K562 (cell line): ENCODE data around the gene SLAIN2. TPM values are rescaled to one million over a fixed set of nuclear protein-coding genes. Genes with fewer than 3 reads are reported as not detected.

Experiments
- ATAC-seq: fragments of 200-7000 bp; cut with Tn5 transposase; 3 replicates; pipeline ENCODE4 v1.9.1; 2020; ENCODE audit warnings: moderate library complexity
- BruUV-seq: library from RNA; stranded (reverse); fragments of 400-500 nt; replicated peaks from 2 replicates; lab custom pipeline; 2021; lab: Mats Ljungman, UMichigan
- CTCF ChIA-PET: fragments of 300-600 bp; formaldehyde crosslinking; extraction: SDS; loops from one replicate; lab custom pipeline; 2021; ENCODE audit warnings: low intra/inter-chr PET ratio; lab: Yijun Ruan, JAX
- POLR2A ChIA-PET: fragments of 300-600, 350-650 bp; sonication (Branson Sonifier 250); formaldehyde crosslinking; extraction: SDS; loops from one replicate; lab custom pipeline; 2021; ENCODE audit warnings: antibody characterized with exemption, inconsistent platforms; lab: Yijun Ruan, JAX
- DNase-seq, 4 experiments: peaks; one replicate each; pipeline versions ENCODE4 v3.0.0 to v3.0.0-alpha.2; 2011 to 2018; ENCODE audit warnings: low spot score in 3 of 4, mixed read lengths in 3 of 4; ENCODE audit errors: extremely low read depth in 1 of 4
- FAIRE-seq: peaks from 2 replicates; lab custom pipeline; 2011; peaks lifted over from hg19 to GRCh38; lab: Jason Lieb, UNC
- H2AFZ ChIP-seq: 2 replicates; pipeline ENCODE4 v1.6.0; 2011; ENCODE audit warnings: low read depth, low read length, control low read depth, inconsistent platforms
- H3K27ac ChIP-seq: fragments of 200-600 bp; 3 replicates; pipeline ENCODE4 v1.8.0; 2011; ENCODE audit warnings: low read depth, mild to moderate bottlenecking, control low read depth, inconsistent platforms, low read length, moderate library complexity, mixed read lengths; ENCODE audit errors: extremely low read depth
- H3K27me3 ChIP-seq, 2 experiments: fragments of 300-600 bp in 1 of 2; 2 replicates in 1 of 2; 3 replicates in 1 of 2; pipeline versions ENCODE4 v1.6.0 to v1.8.0; 2011; ENCODE audit warnings: inconsistent platforms in 2 of 2, low read length in 2 of 2, mild to moderate bottlenecking in 1 of 2, mixed read lengths in 1 of 2, moderate library complexity in 1 of 2; ENCODE audit not compliant: control insufficient read depth in 2 of 2, insufficient read depth in 2 of 2
- H3K36me3 ChIP-seq: fragments of 300-600 bp; 3 replicates; pipeline ENCODE4 v1.8.0; 2011; ENCODE audit warnings: mild to moderate bottlenecking, low read length, inconsistent platforms; ENCODE audit not compliant: control insufficient read depth, insufficient read depth
- H3K4me1 ChIP-seq, 2 experiments: fragments of 200-600 bp in 1 of 2; replicated peaks in 1 of 2; 2 replicates in 1 of 2; 3 replicates in 1 of 2; pipeline versions ENCODE4 v1.5.1 to v1.8.0; 2011; ENCODE audit warnings: inconsistent platforms in 2 of 2, low read length in 2 of 2, mild to moderate bottlenecking in 1 of 2, mixed read lengths in 1 of 2, moderate library complexity in 1 of 2; ENCODE audit not compliant: control insufficient read depth in 2 of 2, insufficient read depth in 2 of 2
- H3K4me2 ChIP-seq: 2 replicates; pipeline ENCODE4 v1.6.1; 2011; ENCODE audit warnings: low read length, control low read depth, inconsistent platforms, mixed read lengths; ENCODE audit not compliant: insufficient read depth
- H3K4me3 ChIP-seq: fragments of 200-600 bp; sonication (generic), shearing (Covaris generic); 2 replicates; pipeline ENCODE4 v1.5.1; 2016; ENCODE audit warnings: control low read depth, inconsistent platforms
- H3K79me2 ChIP-seq: fragments of 200-600 bp; 3 replicates; pipeline ENCODE4 v1.8.0; 2011; ENCODE audit warnings: low read length, inconsistent platforms; ENCODE audit not compliant: control insufficient read depth, insufficient read depth
- H3K9ac ChIP-seq, 2 experiments: 2 replicates each; pipeline versions ENCODE4 v1.6.0 to v1.6.1; 2011; ENCODE audit warnings: low read depth in 2 of 2, low read length in 2 of 2, control low read depth in 1 of 2, inconsistent platforms in 1 of 2, mild to moderate bottlenecking in 1 of 2, mixed read lengths in 1 of 2; ENCODE audit not compliant: insufficient read depth in 1 of 2
- H3K9me1 ChIP-seq: one replicate; pipeline ENCODE4 v1.6.0; 2011; ENCODE audit warnings: inconsistent platforms, mild to moderate bottlenecking, low read length, moderate library complexity; ENCODE audit not compliant: control insufficient read depth, insufficient read depth
- H3K9me3 ChIP-seq: replicated peaks from 2 replicates; pipeline ENCODE4 v1.5.1; 2011; ENCODE audit warnings: low read depth, low read length, inconsistent platforms; ENCODE audit not compliant: control insufficient read depth, insufficient read depth
- H4K20me1 ChIP-seq: replicated peaks from 2 replicates; pipeline ENCODE4 v1.6.1; 2011; ENCODE audit warnings: low read length, inconsistent platforms, mixed read lengths; ENCODE audit not compliant: control insufficient read depth, insufficient read depth
- ETV6 ChIP-seq, 3 experiments: fragments of 150-350 bp in 1 of 3; sonication (generic) in 1 of 3; formaldehyde crosslinking in 1 of 3; IDR thresholded peaks; 2 replicates each; pipeline versions ENCODE4 v1.6.1 to v1.8.0; 2014 to 2022; ENCODE audit warnings: borderline replicate concordance in 2 of 3, low read depth in 2 of 3, antibody characterized with exemption in 1 of 3, low read length in 1 of 3, mild to moderate bottlenecking in 1 of 3, missing genetic modification reagents in 1 of 3
- MXI1 ChIP-seq: IDR thresholded peaks from 2 replicates; pipeline ENCODE4 v1.6.1; 2011; ENCODE audit warnings: low read depth, mild to moderate bottlenecking, improper control_type of control experiment, low read length
- NCOA4 ChIP-seq: fragments of 450-650 bp; IDR thresholded peaks from 2 replicates; pipeline ENCODE4 v1.6.1; 2018; ENCODE audit warnings: mild to moderate bottlenecking; ENCODE audit not compliant: partially characterized antibody
- POLR3G ChIP-seq: IDR thresholded peaks from 2 replicates; pipeline ENCODE4 v1.6.1; 2011; ENCODE audit not compliant: insufficient read length, insufficient replicate concordance; ENCODE audit errors: extremely low read depth
- TCFL5 ChIP-seq: fragments of 250-450 bp; sonication (Bioruptor Pico); conservative IDR thresholded peaks from 2 replicates; pipeline ENCODE4 v1.6.1; 2021; ENCODE audit warnings: mild to moderate bottlenecking, moderate library complexity, matching md5 sums
- WGBS: fragments of 100-300 bp; shearing (Covaris generic); methylation state at CpG from one replicate; pipeline ENCODE4 v1.1.6; 2016; ENCODE audit warnings: low coverage, mixed read lengths; ENCODE audit not compliant: insufficient coverage; ENCODE audit errors: missing lambda C conversion rate; 5-methylcytosine and 5-hydroxymethylcytosine counted together
- in situ Hi-C: fragments of 300-500 bp; cut with MboI; formaldehyde crosslinking; loops from 4 replicates; pipeline ENCODE4 v1.15.0; 2018; ENCODE audit warnings: inconsistent platforms, mixed read lengths
- intact Hi-C: fragments of 100-400 bp; cut with micrococcal nuclease; formaldehyde crosslinking; loops from 2 replicates; pipeline ENCODE4 v1.14.2; 2022
- polyA plus RNA-seq, 8 experiments: library from polyadenylated mRNA; depleted of rRNA in 4 of 8; stranded (reverse) in 5 of 8; unstranded in 3 of 8; fragments of >200 nt; fragmentation: Nextera tagmentation in 2 of 8; fragmentation: Illumina TruSeq in 1 of 8; extraction: Ambion mirVana in 2 of 8; extraction: Trizol in 1 of 8; gene quantifications; 2 replicates each; pipeline versions ENCODE4 v1.2.1 to v1.2.3, GENCODE V29; 2011 to 2014; ENCODE audit warnings: inconsistent platforms in 1 of 8, missing spikeins in 1 of 8
- total RNA-seq, 7 experiments: library from RNA; depleted of rRNA in 6 of 7; stranded (reverse); fragments of >200 nt in 6 of 7; fragmentation: Illumina TruSeq in 2 of 7; extraction: Trizol in 2 of 7; gene quantifications; 2 replicates each; pipeline versions ENCODE4 v1.2.1 to v1.2.3, GENCODE V29; 2011 to 2021; ENCODE audit warnings: low replicate concordance in 1 of 7
- TF ChIP-seq, protein P1 (sequence below): IDR thresholded peaks from 3 replicates; pipeline ENCODE4 v1.6.1; 2011; ENCODE audit warnings: borderline replicate concordance, mild to moderate bottlenecking, moderate library complexity; ENCODE audit not compliant: insufficient read length; ENCODE audit errors: extremely low read depth

The SLAIN2 gene
- total and polyA plus RNA-seq, 9 of the 15 experiments (the other 6 are each of a cell fraction or from before 2014, with no cell fraction given), result 3.5 to 116 (median 35.0) TPM

- ChIA-PET CTCF (no interaction called here), POLR2A (interaction anchor here (0.5 to 0.7 kb wide), 2 partner anchors 17 to 297 kb away, joined by 3 read pairs; no protein-coding TSS in a partner anchor)
- no peak for FAIRE-seq
- Histone ChIP-seq H3K27ac (no peak overlapping the region), H3K9ac (no peak overlapping the region), H3K9me3 (no peaks in the 10 kb centered on the region), H4K20me1 (no peaks in the 10 kb centered on the region), H3K4me2 (no peak overlapping the region), H3K9me1 (no peaks in the 10 kb centered on the region), H3K79me2 (no peaks in the 10 kb centered on the region; the same call in 2 of the 3 replicates), H3K27me3 (no peaks in the 10 kb centered on the region), H3K36me3 (peaks cover 6% of the 10 kb centered on the region; the same call in 2 of the 3 replicates), H3K4me1 (no peaks in the 10 kb centered on the region; a peak in 1 of 5 replicates), H2AFZ (no peak overlapping the region), H3K4me3 (no peak overlapping the region)
- no TSS peak for BruUV-seq
- ATAC-seq, result no peak
- intact Hi-C loops, result no loop called here
- DNase-seq, result no peak
- WGBS, result 86% methylated on average over 7 of the region's 7 CpGs
- in situ Hi-C loops, result no loop called here
- TF ChIP-seq NCOA4 (no peak), TCFL5 (CRISPR knock-in tag) (no peak), MXI1 (no peak), ETV6 (IDR thresholded peaks at IDR 0.05; ENCODE audit: borderline replicate concordance in 1 of 2, low read depth in 2 of 2, low read length in 1 of 2) (no peak), ETV6 (CRISPR knock-in tag; IDR thresholded peaks at IDR 0.05; ENCODE audit: borderline replicate concordance) (no peak), POLR3G (no peak)
- TF ChIP-seq, protein P1, sequence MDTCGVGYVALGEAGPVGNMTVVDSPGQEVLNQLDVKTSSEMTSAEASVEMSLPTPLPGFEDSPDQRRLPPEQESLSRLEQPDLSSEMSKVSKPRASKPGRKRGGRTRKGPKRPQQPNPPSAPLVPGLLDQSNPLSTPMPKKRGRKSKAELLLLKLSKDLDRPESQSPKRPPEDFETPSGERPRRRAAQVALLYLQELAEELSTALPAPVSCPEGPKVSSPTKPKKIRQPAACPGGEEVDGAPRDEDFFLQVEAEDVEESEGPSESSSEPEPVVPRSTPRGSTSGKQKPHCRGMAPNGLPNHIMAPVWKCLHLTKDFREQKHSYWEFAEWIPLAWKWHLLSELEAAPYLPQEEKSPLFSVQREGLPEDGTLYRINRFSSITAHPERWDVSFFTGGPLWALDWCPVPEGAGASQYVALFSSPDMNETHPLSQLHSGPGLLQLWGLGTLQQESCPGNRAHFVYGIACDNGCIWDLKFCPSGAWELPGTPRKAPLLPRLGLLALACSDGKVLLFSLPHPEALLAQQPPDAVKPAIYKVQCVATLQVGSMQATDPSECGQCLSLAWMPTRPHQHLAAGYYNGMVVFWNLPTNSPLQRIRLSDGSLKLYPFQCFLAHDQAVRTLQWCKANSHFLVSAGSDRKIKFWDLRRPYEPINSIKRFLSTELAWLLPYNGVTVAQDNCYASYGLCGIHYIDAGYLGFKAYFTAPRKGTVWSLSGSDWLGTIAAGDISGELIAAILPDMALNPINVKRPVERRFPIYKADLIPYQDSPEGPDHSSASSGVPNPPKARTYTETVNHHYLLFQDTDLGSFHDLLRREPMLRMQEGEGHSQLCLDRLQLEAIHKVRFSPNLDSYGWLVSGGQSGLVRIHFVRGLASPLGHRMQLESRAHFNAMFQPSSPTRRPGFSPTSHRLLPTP, result no peak
Measured at GRCh38 chr4:48410812-48411211, 69.5 kb downstream of the SLAIN2 start.
